GM21526 (cell line): ENCODE data around the gene GPATCH3.
"Not testable (repeated sequence)": the region's sequence is repeated elsewhere in the genome, so short reads cannot be mapped to it uniquely, and the experiment has no call there.

Source experiments
- ATAC-seq: cut with Tn5 transposase; IDR thresholded peaks from one replicate; pipeline ENCODE4 v1.9.1; 2021; ENCODE audit warnings: moderate library complexity; ENCODE audit not compliant: unreplicated experiment, low FRiP score

Gene GPATCH3

DNA sequence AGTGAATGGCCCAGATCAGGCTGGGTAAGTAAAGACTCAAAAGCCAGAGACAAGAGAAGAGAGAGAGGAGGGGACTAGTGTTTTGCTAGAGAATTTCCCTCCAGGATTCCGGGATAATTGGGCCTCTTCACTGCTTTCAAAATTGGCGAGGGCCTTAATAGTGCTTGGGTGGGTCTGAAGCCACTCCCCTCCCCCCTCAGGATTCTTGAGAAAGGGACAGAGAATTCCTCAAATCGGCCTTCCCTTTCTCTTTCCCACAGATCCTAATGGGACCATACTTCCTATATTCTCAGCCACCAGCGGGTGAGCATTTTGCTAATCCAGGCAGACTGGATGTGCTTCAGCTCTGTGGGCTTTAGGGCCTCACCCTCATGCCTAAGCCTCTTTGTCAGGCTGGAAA lies 25.4 kb downstream of the GPATCH3 start:
- no peak for ATAC-seq

- not testable (repeated sequence) for ATAC-seq
These were observed 27.2 kb downstream of the GPATCH3 start for GRCh38 chr1:26873097-26873496.

DNA sequence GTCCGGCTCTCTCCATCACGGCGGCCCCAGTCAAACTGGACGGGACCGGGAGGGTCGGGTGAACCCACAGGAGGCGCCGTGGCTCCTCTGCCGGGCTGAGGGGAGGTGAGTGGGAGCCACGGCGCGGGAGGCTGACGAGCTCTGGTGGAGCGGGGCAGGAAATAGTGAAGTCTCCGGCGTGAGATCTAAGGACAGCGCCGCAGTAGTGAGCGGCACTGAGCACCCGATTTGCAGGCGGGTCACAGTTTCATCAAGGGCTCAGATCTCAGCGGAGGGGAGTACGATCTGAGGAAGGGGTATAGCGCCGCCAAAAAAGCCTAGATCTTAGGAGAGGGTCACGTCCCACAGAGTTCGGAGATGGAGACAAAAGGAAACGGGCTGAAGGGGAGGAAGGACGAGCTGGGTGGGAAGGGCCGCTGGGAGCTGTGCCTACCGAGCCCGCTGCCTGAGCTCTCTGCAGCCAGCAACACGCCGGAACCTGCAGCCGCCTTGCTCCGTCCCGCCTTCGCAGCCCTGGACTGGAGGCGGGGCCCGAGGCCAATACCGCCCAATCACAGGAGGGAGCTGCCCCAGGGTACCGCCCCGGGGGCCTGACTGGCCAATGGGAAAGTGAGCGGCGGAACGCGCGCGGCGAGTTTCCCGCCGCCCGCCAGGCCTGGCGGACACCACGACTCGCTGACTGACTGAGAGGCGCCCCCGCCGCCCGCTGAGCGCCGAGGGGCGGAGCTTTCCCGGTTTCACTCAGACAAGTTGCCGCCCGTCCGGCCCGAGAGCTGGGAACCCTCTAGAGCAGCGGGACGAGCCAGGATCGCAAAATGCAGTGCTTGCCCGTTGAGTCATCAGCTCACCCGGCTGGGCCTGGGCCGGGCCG lies 35.4 kb downstream of the GPATCH3 start:
- peak; percentile 80 for ATAC-seq

GRCh38 chr1:26863685-26864077 lies 36.6 kb downstream of the GPATCH3 start:
- no peak for ATAC-seq

- ATAC-seq: no peak
These were observed 37.2 kb downstream of the GPATCH3 start, which contains the start of gene SFN for GRCh38 chr1:26862781-26863684. Gene SFN (plus strand): TSS chr1:26863149. CDS start chr1:26863213, 64 bp downstream.

- no peak for ATAC-seq
These were observed 38.3 kb downstream of the GPATCH3 start for GRCh38 chr1:26861889-26862378.

- ATAC-seq: no peak
These were observed 39.0 kb downstream of the GPATCH3 start for GRCh38 chr1:26861286-26861701.

DNA sequence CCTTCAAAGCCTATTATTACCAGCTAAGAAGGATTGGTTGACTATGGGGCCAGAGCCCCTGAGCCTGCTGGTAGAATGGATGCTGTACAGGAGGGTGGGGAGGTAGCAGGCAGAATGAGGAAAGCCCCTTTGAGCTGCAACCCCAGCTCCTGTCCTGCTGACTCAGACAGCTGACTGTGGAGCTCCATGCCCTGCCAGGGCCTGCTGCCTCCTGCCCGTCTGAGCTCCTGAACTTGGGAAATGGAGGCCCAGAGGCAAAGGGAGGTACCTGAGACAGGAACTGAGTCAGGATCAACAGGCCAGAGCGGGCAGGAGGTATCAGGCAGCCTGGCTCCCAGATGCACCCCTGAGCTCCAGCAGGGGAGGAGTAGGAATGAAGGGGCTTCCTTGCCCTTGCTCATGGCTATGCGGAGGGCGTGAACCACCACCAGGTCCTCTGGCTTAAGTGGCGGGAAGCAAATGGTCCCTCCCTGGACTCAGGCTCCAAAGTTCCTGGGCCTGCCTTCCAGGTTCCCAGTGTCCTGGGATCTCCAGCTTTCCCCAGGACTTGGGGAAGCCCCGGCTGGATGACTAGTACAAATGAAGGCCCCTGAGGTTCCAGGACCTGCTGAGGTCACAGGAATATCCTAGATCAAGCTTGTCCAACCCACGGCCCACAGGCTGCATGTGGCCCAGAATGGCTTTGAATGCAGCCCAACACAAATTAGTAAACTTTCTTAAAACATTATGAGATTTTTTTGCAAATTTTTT lies 41.2 kb downstream of the GPATCH3 start:
- ATAC-seq: no peak

DNA sequence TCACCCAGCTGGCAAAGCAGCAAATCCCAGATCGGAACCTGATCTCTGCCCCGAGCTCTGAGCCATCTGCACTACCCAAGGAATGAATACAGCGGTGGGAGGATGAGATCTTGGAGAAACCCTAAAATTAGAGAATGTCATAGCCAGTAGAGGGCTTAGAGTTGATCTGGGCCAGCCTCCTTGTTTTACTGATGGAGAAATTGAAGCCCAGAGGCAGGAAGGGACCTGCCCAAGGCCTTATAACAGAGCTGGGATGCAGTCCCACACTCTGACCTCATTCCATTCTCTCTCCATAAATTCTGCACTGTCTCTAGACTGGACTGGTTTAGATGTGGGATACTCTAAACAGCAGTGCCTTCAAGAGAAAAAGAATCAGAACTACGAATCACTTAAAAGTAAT lies 42.1 kb downstream of the GPATCH3 start:
- ATAC-seq: no peak

DNA sequence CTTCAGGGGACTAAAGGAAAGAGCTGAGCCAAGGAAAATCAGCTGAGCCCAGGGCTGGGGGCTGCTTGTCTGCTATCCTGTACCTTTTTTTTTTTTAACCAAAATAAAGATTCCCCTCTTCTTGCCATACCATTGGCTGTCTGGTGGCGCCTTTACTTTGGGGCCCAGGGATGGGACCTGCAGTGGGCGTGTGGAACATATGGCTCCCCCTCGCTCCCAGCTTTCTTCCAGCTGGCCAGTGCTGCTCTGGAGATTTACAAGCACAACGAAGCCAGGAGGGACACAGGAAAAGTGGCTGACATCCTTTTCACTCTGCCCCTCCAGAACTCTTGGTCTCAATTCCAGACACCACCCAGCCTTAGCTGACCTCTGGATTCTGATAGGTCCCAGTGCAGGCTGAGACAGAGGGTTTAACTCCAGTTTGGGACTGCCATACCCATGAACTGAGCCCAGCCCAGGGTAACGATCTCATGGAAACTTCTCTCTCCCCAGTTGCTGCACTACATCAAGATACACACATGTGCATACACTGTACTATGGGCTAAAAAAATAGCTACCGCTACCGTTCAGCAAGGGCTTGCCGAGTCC lies 42.7 kb downstream of the GPATCH3 start:
- ATAC-seq: no peak

DNA sequence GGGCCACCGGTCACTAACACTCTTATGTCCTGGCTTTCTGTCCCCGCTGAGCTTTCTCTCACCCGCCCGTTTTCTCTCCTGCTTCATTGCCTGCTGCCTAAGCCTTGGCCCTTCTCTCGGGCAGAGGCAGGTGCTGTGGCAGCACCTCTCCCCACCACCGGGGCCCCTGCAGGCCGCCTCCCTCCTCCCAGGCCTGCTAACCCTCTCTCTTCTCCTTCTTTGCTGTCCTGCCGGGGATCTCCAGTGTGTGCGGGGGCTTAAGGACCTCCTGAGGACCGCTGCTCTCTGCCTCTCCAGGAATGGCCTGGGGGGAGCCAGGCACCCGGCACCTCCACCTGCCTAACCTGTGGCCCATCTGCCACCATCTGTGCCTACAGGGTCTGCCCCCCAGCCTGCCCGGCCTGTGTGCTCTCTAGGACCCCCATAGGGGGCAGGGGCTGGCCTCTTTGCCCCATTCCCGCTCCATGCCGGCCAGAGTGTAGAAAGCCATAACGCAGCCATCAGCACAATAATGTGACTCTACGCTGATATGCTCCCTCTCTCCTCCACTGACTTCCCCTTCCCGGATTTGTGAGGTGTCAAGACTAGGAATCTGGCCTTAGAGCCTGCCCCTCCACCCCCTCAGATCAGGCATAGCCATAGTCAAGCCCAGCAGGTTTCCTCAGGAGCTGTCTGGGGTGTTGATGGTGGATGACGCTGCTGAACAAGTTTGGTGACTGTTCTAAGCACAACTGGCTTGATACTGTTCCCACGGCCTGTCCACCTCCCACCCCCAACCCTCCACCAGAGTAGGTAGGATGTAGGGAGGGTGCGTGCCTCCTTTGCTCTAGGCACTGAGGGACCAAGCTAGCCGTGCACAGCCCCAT lies 43.4 kb downstream of the GPATCH3 start:
- no peak for ATAC-seq

DNA sequence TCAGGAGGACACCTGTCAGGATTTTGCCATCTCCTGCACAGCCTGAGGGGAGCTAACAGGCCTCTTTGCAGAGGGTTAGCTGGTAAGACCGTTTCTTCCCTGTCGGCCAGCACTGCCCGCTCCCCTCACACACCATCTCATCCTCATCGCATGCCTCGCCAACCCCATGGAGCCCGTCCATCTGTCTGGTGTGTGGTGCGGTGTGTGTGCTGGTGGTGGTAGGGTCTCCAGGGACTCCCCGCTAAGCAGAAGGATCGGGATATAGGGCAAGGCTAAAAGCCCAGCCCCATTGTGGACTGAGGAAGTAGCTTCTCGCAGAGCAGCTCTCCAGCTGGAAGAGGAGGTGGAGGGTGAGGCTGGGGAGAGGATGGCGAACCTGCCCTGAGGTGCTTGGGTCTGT lies 44.1 kb downstream of the GPATCH3 start:
- ATAC-seq: no peak

GRCh38 chr1:26855636-26856035 lies 44.6 kb downstream of the GPATCH3 start:
- ATAC-seq: no peak

- ATAC-seq: no peak
These were observed 45.4 kb downstream of the GPATCH3 start for GRCh38 chr1:26854906-26855305.

GRCh38 chr1:26853600-26853999 lies 46.7 kb downstream of the GPATCH3 start:
- ATAC-seq: no peak

GRCh38 chr1:26853156-26853555 lies 47.1 kb downstream of the GPATCH3 start:
- no peak for ATAC-seq

GRCh38 chr1:26852701-26853100 lies 47.6 kb downstream of the GPATCH3 start:
- no peak for ATAC-seq

DNA sequence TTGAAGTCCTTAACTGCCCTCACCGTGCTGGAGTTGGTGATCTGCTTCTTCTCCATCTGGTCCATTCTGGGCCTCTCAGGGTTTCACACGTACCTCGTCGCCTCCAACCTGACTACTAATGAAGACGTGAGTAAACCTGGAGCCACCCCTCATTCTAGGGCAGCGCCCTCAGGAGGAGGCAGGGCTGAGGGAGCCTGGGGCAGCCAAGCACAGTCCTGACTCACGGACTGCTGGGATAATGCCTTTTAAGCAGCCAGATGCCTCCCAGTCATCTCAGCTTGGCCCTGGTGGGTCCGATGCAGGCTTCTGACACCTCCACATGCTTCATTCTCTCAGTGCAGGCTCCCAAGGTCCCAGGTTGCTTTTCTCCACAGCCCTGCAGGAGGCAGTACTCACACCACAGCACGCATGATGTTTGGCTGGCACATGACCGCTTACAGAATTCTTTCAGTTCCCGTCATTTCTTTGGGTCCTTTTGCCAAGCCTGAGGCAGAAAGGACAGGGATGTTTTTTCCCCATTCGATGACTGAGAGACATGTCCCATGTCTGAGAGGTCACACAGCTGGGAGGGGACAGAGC lies 49.1 kb downstream of the GPATCH3 start:
- ATAC-seq: no peak
